ENCODE measurements around the gene FGF7. TPM values are rescaled to one million over a fixed set of nuclear protein-coding genes. Genes with fewer than 3 reads are reported as not detected.

Gene FGF7
- total RNA-seq, 1 experiment from 2014 or later: 0.15 TPM

DNA sequence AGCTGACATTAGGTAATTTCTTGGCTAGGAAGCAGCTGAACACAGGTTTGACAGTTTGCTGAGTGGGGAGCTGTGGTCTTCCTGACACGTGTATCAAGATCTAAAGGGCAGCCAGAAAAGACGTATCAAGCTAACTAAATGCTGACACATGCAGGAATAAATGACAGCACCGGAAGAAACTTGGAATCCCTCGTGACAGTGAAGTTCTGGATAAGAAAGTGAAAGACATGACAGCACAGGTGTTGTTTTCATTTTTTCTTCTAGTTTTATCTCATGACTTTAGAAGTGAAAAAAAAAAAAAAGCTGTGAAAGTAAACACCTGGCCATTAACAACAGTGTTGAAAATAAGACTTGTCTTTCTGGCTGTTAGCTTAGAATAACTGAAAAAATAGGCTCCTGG is 48.7 kb downstream of the FGF7 start:
- ChIA-PET POLR2A (no interaction called here), CTCF (interaction anchor here (0.8 to 2.1 kb wide), 29 partner anchors 9 to 674 kb away, joined by 3 to 11 read pairs (median 4); partner anchors contain the start of gene FGF7)
- Mint-ChIP-seq H3K4me3 (no peak overlapping the region), H3K4me1 (no peaks in the 10 kb centered on the region), H3K27ac (no peak overlapping the region), H3K36me3 (no peaks in the 10 kb centered on the region), H3K9me3 (peaks cover 4% of the 10 kb centered on the region; the same call in 1 of the 2 replicates), H3K27me3 (ENCODE audit: low read depth) (no peaks in the 10 kb centered on the region)
- ATAC-seq (no peak), DNase-seq (ENCODE audit: low spot score) (no peak)
- TF ChIP-seq E2F1 (CRISPR knock-in tag; IDR thresholded peaks at IDR 0.05) (no peak), JAZF1 (CRISPR knock-in tag; IDR thresholded peaks at IDR 0.05) (no peak), CREB1 (CRISPR knock-in tag; IDR thresholded peaks at IDR 0.05) (no peak), CBFB (CRISPR knock-in tag; IDR thresholded peaks at IDR 0.05; ENCODE audit: low read depth) (no peak), ZNF423 (CRISPR knock-in tag; IDR thresholded peaks at IDR 0.05) (no peak), TCF7 (CRISPR knock-in tag; IDR thresholded peaks at IDR 0.05; ENCODE audit: low read depth) (no peak), OVOL2 (CRISPR knock-in tag; IDR thresholded peaks at IDR 0.05; ENCODE audit: borderline replicate concordance) (no peak), KAT7 (CRISPR knock-in tag; IDR thresholded peaks at IDR 0.05; ENCODE audit: borderline replicate concordance) (no peak), CREM (CRISPR knock-in tag; IDR thresholded peaks at IDR 0.05) (no peak), RELA (CRISPR knock-in tag; IDR thresholded peaks at IDR 0.05; ENCODE audit: borderline replicate concordance) (no peak), SMAD4 (CRISPR knock-in tag; IDR thresholded peaks at IDR 0.05) (no peak), EMX1 (CRISPR knock-in tag; IDR thresholded peaks at IDR 0.05) (no peak), ARID4B (CRISPR knock-in tag; IDR thresholded peaks at IDR 0.05; ENCODE audit: borderline replicate concordance) (no peak), PREB (CRISPR knock-in tag; IDR thresholded peaks at IDR 0.05; ENCODE audit: borderline replicate concordance) (no peak), NR2C2 (CRISPR knock-in tag; IDR thresholded peaks at IDR 0.05) (no peak)
- TF ChIP-seq, protein P1, sequence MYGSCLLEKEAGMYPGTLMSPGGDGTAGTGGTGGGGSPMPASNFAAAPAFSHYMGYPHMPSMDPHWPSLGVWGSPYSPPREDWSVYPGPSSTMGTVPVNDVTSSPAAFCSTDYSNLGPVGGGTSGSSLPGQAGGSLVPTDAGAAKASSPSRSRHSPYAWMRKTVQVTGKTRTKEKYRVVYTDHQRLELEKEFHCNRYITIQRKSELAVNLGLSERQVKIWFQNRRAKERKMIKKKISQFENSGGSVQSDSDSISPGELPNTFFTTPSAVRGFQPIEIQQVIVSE (CRISPR knock-in tag; IDR thresholded peaks at IDR 0.05; ENCODE audit: borderline replicate concordance): no peak

GRCh38 chr15:49472338-49472737 is 49.3 kb downstream of the FGF7 start:
- no peak overlapping the region for H3K4me3 Mint-ChIP-seq
- H3K27me3 Mint-ChIP-seq (ENCODE audit: low read depth): no peaks in the 10 kb centered on the region
- ChIA-PET CTCF (interaction anchor here (0.8 to 2.1 kb wide), 12 partner anchors 8 to 673 kb away, joined by 3 to 11 read pairs (median 4); no protein-coding TSS in a partner anchor), POLR2A (no interaction called here)
- ATAC-seq (no peak), DNase-seq (ENCODE audit: low spot score) (no peak)
- H3K9me3 Mint-ChIP-seq: peaks cover 4% of the 10 kb centered on the region; the same call in 1 of the 2 replicates
- no peaks in the 10 kb centered on the region for H3K4me1 Mint-ChIP-seq
- no peak overlapping the region for H3K27ac Mint-ChIP-seq
- H3K36me3 Mint-ChIP-seq: no peaks in the 10 kb centered on the region
- TF ChIP-seq SMAD4 (CRISPR knock-in tag; IDR thresholded peaks at IDR 0.05) (no peak), NR3C1 (CRISPR knock-in tag; conservative IDR thresholded peaks at IDR 0.05; ENCODE audit: low read depth) (no peak), OVOL2 (CRISPR knock-in tag; IDR thresholded peaks at IDR 0.05; ENCODE audit: borderline replicate concordance) (no peak), JAZF1 (CRISPR knock-in tag; IDR thresholded peaks at IDR 0.05) (no peak), USF1 (CRISPR knock-in tag; IDR thresholded peaks at IDR 0.05) (no peak), CREB1 (CRISPR knock-in tag; IDR thresholded peaks at IDR 0.05) (no peak), SOX15 (CRISPR knock-in tag; IDR thresholded peaks at IDR 0.05) (no peak), E2F5 (CRISPR knock-in tag; IDR thresholded peaks at IDR 0.05) (no peak)
- TF ChIP-seq, protein P2, sequence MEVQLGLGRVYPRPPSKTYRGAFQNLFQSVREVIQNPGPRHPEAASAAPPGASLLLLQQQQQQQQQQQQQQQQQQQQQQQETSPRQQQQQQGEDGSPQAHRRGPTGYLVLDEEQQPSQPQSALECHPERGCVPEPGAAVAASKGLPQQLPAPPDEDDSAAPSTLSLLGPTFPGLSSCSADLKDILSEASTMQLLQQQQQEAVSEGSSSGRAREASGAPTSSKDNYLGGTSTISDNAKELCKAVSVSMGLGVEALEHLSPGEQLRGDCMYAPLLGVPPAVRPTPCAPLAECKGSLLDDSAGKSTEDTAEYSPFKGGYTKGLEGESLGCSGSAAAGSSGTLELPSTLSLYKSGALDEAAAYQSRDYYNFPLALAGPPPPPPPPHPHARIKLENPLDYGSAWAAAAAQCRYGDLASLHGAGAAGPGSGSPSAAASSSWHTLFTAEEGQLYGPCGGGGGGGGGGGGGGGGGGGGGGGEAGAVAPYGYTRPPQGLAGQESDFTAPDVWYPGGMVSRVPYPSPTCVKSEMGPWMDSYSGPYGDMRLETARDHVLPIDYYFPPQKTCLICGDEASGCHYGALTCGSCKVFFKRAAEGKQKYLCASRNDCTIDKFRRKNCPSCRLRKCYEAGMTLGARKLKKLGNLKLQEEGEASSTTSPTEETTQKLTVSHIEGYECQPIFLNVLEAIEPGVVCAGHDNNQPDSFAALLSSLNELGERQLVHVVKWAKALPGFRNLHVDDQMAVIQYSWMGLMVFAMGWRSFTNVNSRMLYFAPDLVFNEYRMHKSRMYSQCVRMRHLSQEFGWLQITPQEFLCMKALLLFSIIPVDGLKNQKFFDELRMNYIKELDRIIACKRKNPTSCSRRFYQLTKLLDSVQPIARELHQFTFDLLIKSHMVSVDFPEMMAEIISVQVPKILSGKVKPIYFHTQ (CRISPR knock-in tag; IDR thresholded peaks at IDR 0.05): no peak
- TF ChIP-seq, protein P3, sequence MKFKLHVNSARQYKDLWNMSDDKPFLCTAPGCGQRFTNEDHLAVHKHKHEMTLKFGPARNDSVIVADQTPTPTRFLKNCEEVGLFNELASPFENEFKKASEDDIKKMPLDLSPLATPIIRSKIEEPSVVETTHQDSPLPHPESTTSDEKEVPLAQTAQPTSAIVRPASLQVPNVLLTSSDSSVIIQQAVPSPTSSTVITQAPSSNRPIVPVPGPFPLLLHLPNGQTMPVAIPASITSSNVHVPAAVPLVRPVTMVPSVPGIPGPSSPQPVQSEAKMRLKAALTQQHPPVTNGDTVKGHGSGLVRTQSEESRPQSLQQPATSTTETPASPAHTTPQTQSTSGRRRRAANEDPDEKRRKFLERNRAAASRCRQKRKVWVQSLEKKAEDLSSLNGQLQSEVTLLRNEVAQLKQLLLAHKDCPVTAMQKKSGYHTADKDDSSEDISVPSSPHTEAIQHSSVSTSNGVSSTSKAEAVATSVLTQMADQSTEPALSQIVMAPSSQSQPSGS (CRISPR knock-in tag; IDR thresholded peaks at IDR 0.05; ENCODE audit: borderline replicate concordance, low read depth): no peak

Measured in WTC11 (cell line).